ENCODE measurements around the gene GLCCI1.
"Not testable (repeated sequence)": the region's sequence is repeated elsewhere in the genome, so short reads cannot be mapped to it uniquely, and the experiment has no call there.

GLCCI1 gene

DNA sequence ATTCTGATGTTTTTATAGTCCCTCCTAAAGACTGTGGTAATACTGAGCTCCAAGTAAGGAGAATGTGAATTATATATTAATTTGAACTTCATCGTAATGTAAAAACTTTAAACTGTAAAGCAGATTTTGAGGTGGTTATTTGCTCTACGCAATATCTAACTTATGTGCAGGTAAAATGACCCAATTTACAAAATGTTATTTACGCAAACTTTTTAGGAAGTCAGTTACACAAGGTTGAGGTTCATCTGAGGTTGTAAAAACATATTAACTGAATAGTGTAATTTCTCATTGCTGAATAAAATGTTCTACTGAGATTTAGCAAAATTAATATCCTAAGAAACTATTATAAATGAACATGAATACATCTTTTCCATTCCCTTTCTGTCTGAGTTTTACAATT, 15.8 kb downstream of the GLCCI1 start:
- no peak overlapping the region for H3K27ac ChIP-seq (ENCODE audit: insufficient read depth, low read depth, low read length, poor library complexity, severe bottlenecking)
- H3K36me3 ChIP-seq (ENCODE audit: control insufficient read depth, insufficient read depth, low read length): no peaks in the 10 kb centered on the region
- 100% methylated on average over 1 of the region's 3 CpGs; no CpG with 5 or more reads in 1 of the 2 experiments for WGBS, 2 experiments
- no peaks in the 10 kb centered on the region for H3K9me3 ChIP-seq (ENCODE audit: control insufficient read depth, low read length)
- no peak overlapping the region for H3K4me3 ChIP-seq (ENCODE audit: insufficient read depth, low read depth, low read length)
- H3K27me3 ChIP-seq (ENCODE audit: control insufficient read depth, insufficient read depth, low read length, poor library complexity, severe bottlenecking): no peaks in the 10 kb centered on the region
- no peaks in the 10 kb centered on the region for H3K4me1 ChIP-seq (ENCODE audit: control insufficient read depth, insufficient read depth, low read length)

DNA sequence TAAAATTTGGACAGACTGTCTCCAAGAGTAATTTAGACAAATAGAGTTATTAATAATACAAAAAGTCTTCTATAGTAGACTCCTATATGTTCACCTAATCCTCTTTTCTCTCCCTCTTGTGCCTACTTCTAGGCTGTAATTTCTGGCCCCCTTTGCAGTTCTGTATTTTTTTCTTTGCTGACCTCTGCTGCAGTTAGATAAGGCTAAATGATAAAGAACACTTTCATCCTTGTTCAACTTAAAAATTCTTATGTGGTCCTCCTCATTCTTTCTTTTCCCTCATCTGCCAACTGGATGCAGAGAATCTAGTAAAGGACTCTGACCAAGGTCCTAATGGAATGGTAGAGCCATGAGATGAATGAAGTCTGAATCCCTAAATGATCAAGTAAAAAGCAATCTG, 20.1 kb downstream of the GLCCI1 start:
- no peaks in the 10 kb centered on the region for H3K27me3 ChIP-seq (ENCODE audit: control insufficient read depth, insufficient read depth, low read length, poor library complexity, severe bottlenecking)
- no peak overlapping the region for H3K27ac ChIP-seq (ENCODE audit: insufficient read depth, low read depth, low read length, poor library complexity, severe bottlenecking)
- H3K4me3 ChIP-seq (ENCODE audit: insufficient read depth, low read depth, low read length): no peak overlapping the region
- no peaks in the 10 kb centered on the region for H3K9me3 ChIP-seq (ENCODE audit: control insufficient read depth, low read length)
- H3K36me3 ChIP-seq (ENCODE audit: control insufficient read depth, insufficient read depth, low read length): no peaks in the 10 kb centered on the region
- H3K4me1 ChIP-seq (ENCODE audit: control insufficient read depth, insufficient read depth, low read length): no peaks in the 10 kb centered on the region

- Histone ChIP-seq H3K27ac (ENCODE audit: insufficient read depth, low read depth, low read length, poor library complexity, severe bottlenecking) (no peak overlapping the region), H3K36me3 (ENCODE audit: control insufficient read depth, insufficient read depth, low read length) (no peaks in the 10 kb centered on the region), H3K4me3 (ENCODE audit: insufficient read depth, low read depth, low read length) (no peak overlapping the region), H3K4me1 (ENCODE audit: control insufficient read depth, insufficient read depth, low read length) (no peaks in the 10 kb centered on the region), H3K27me3 (ENCODE audit: control insufficient read depth, insufficient read depth, low read length, poor library complexity, severe bottlenecking) (no peaks in the 10 kb centered on the region), H3K9me3 (ENCODE audit: control insufficient read depth, low read length) (no peaks in the 10 kb centered on the region)
- 100% methylated on average over 1 of the region's 1 CpG for WGBS, 2 experiments
Observed at GRCh38 chr7:7989133-7989532, 20.5 kb downstream of the GLCCI1 start.

DNA sequence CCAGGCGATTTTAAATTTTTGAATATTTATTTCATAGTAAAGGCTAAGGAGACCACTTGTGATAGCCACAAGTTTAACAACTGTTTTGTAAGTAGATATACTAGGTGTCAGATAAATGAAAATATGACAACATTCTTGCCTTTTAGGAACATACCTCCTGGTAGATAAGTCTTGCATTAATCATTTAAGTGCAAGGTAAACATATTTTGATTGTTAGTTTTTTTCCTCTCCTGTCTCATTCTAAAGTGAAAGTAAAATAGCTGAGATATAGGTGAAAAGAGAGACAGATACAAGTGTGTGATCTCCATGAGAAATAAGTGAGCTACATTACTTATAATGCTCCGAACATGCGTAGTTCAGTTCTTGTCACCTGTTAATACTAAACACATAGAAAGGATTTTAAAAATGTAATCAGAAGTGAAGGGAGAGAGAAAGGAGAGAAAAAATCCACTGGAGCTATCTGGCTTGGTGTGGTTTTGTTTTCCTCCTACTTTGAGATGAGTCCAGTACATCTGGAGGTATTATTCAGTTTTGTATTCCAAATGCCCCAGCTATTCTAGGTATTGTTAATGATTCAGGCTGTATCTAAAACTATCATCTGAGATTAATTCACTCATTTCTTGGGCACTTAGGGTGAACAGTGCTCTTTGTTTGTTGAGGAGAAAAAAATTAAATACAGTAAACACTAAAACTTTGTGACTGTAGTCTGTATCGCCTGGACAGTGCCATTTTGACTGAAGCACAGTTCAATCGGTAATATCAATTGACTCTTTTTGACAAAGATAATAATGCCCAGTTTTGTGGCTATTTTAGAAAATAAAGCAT, 21.2 kb downstream of the GLCCI1 start:
- H3K9me3 ChIP-seq (ENCODE audit: control insufficient read depth, low read length): no peaks in the 10 kb centered on the region
- no peak overlapping the region for H3K27ac ChIP-seq (ENCODE audit: insufficient read depth, low read depth, low read length, poor library complexity, severe bottlenecking)
- H3K36me3 ChIP-seq (ENCODE audit: control insufficient read depth, insufficient read depth, low read length): no peaks in the 10 kb centered on the region
- H3K4me1 ChIP-seq (ENCODE audit: control insufficient read depth, insufficient read depth, low read length): no peaks in the 10 kb centered on the region
- no peak overlapping the region for H3K4me3 ChIP-seq (ENCODE audit: insufficient read depth, low read depth, low read length)
- H3K27me3 ChIP-seq (ENCODE audit: control insufficient read depth, insufficient read depth, low read length, poor library complexity, severe bottlenecking): no peaks in the 10 kb centered on the region
- 89 to 94% methylated on average over 3 to 5 of the region's 5 CpGs for WGBS, 2 experiments

GRCh38 chr7:7990441-7990761, 21.8 kb downstream of the GLCCI1 start:
- 93 to 94% methylated on average over 2 of the region's 2 CpGs for WGBS, 2 experiments
- Histone ChIP-seq H3K36me3 (ENCODE audit: control insufficient read depth, insufficient read depth, low read length) (no peaks in the 10 kb centered on the region), H3K9me3 (ENCODE audit: control insufficient read depth, low read length) (no peaks in the 10 kb centered on the region), H3K27me3 (ENCODE audit: control insufficient read depth, insufficient read depth, low read length, poor library complexity, severe bottlenecking) (no peaks in the 10 kb centered on the region), H3K4me3 (ENCODE audit: insufficient read depth, low read depth, low read length) (no peak overlapping the region), H3K4me1 (ENCODE audit: control insufficient read depth, insufficient read depth, low read length) (no peaks in the 10 kb centered on the region), H3K27ac (ENCODE audit: insufficient read depth, low read depth, low read length, poor library complexity, severe bottlenecking) (no peak overlapping the region)

GRCh38 chr7:7992506-7992905, 23.9 kb downstream of the GLCCI1 start:
- Histone ChIP-seq H3K4me1 (ENCODE audit: control insufficient read depth, insufficient read depth, low read length) (no peaks in the 10 kb centered on the region), H3K4me3 (ENCODE audit: insufficient read depth, low read depth, low read length) (no peak overlapping the region), H3K27ac (ENCODE audit: insufficient read depth, low read depth, low read length, poor library complexity, severe bottlenecking) (no peak overlapping the region), H3K9me3 (ENCODE audit: control insufficient read depth, low read length) (no peaks in the 10 kb centered on the region), H3K27me3 (ENCODE audit: control insufficient read depth, insufficient read depth, low read length, poor library complexity, severe bottlenecking) (no peaks in the 10 kb centered on the region), H3K36me3 (ENCODE audit: control insufficient read depth, insufficient read depth, low read length) (no peaks in the 10 kb centered on the region)
- WGBS, 2 experiments: no CpG with 5 or more reads among the region's 1 CpG

- H3K4me3 ChIP-seq (ENCODE audit: insufficient read depth, low read depth, low read length); H3K36me3 ChIP-seq (ENCODE audit: control insufficient read depth, insufficient read depth, low read length); H3K27me3 ChIP-seq (ENCODE audit: control insufficient read depth, insufficient read depth, low read length, poor library complexity, severe bottlenecking); H3K9me3 ChIP-seq (ENCODE audit: control insufficient read depth, low read length); H3K27ac ChIP-seq (ENCODE audit: insufficient read depth, low read depth, low read length, poor library complexity, severe bottlenecking); H3K4me1 ChIP-seq (ENCODE audit: control insufficient read depth, insufficient read depth, low read length): not testable (repeated sequence)
- 91 to 93% methylated on average over 6 of the region's 6 CpGs for WGBS, 2 experiments
Observed at GRCh38 chr7:7995348-7995747, 26.8 kb downstream of the GLCCI1 start.

DNA sequence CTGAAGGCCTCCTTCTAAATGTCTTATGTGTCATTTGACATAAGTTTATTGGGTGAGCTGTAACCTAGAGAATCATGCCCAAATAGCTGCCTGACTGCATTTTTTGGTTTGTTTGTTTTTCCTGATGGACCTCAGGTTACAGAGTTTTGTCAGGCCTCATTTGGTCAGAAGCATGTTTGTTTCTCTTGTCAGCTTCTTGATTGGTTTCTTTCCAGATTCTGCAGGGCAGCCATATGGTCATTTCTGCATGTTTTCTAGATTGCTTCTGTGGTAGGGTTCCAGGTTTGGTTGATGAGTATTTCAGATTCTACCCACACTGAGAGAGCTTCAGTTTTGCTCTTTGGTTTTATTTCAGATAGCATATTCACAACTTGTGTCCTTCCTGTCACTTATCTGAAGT, 28.0 kb downstream of the GLCCI1 start:
- Histone ChIP-seq H3K4me1 (ENCODE audit: control insufficient read depth, insufficient read depth, low read length) (no peaks in the 10 kb centered on the region), H3K27me3 (ENCODE audit: control insufficient read depth, insufficient read depth, low read length, poor library complexity, severe bottlenecking) (no peaks in the 10 kb centered on the region), H3K4me3 (ENCODE audit: insufficient read depth, low read depth, low read length) (no peak overlapping the region), H3K27ac (ENCODE audit: insufficient read depth, low read depth, low read length, poor library complexity, severe bottlenecking) (no peak overlapping the region), H3K36me3 (ENCODE audit: control insufficient read depth, insufficient read depth, low read length) (no peaks in the 10 kb centered on the region), H3K9me3 (ENCODE audit: control insufficient read depth, low read length) (no peaks in the 10 kb centered on the region)

DNA sequence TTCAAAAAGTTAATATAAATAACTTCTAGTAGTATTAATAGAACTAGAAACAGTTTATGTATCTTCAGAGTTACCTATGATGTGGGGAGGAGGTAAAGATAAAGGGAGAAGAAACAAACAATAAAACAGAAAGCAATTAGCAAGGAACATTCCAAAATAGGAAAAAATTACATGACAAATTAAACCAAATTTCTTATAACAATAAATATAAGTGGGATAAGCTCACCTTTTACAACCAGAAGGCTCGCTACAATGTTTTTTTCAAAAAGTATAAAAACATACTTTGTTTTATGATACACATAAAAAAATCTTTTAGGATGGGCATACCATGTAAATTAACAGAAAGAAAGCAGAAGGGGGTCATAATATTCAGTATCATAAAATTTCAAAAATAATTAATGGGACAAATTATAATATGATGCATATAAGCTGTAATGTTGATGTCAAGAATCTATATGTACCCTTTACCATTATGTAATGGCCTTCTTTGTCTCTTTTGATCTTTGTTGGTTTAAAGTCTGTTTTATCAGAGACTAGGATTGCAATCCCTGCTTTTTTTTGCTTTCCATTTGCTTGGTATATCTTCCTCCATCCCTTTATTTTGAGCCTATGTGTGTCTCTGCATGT, 31.8 kb downstream of the GLCCI1 start:
- WGBS, 2 experiments: no CpG with 5 or more reads among the region's 1 CpG
- Histone ChIP-seq H3K27me3 (ENCODE audit: control insufficient read depth, insufficient read depth, low read length, poor library complexity, severe bottlenecking) (no peaks in the 10 kb centered on the region), H3K36me3 (ENCODE audit: control insufficient read depth, insufficient read depth, low read length) (no peaks in the 10 kb centered on the region), H3K9me3 (ENCODE audit: control insufficient read depth, low read length) (no peaks in the 10 kb centered on the region), H3K4me1 (ENCODE audit: control insufficient read depth, insufficient read depth, low read length) (no peaks in the 10 kb centered on the region), H3K27ac (ENCODE audit: insufficient read depth, low read depth, low read length, poor library complexity, severe bottlenecking) (no peak overlapping the region), H3K4me3 (ENCODE audit: insufficient read depth, low read depth, low read length) (no peak overlapping the region)

- 41 to 63% methylated on average over 2 to 3 of the region's 3 CpGs for WGBS, 2 experiments
- H3K4me1 ChIP-seq (ENCODE audit: control insufficient read depth, insufficient read depth, low read length): no peaks in the 10 kb centered on the region
- no peaks in the 10 kb centered on the region for H3K27me3 ChIP-seq (ENCODE audit: control insufficient read depth, insufficient read depth, low read length, poor library complexity, severe bottlenecking)
- peaks cover 9% of the 10 kb centered on the region for H3K36me3 ChIP-seq (ENCODE audit: control insufficient read depth, insufficient read depth, low read length)
- H3K9me3 ChIP-seq (ENCODE audit: control insufficient read depth, low read length): no peaks in the 10 kb centered on the region
- H3K4me3 ChIP-seq (ENCODE audit: insufficient read depth, low read depth, low read length): no peak overlapping the region
- no peak overlapping the region for H3K27ac ChIP-seq (ENCODE audit: insufficient read depth, low read depth, low read length, poor library complexity, severe bottlenecking)
Observed at GRCh38 chr7:8003077-8003476, 34.5 kb downstream of the GLCCI1 start.

Measured in ectodermal cell (in vitro differentiated cells).